ENCODE results near the gene PEA15. TPM values are rescaled to one million over a fixed set of nuclear protein-coding genes. Genes with fewer than 3 reads are reported as not detected.

The PEA15 gene
- total and polyA plus RNA-seq, 9 of the 15 experiments (the other 6 are each of a cell fraction or from before 2014, with no cell fraction given) = 8.2 to 175 (median 35.4) TPM

GRCh38 chr1:160255781-160256300 lies 50.7 kb downstream of the PEA15 start:
- WGBS (ENCODE audit: insufficient coverage, low coverage, missing lambda C conversion rate) = 95% methylated on average over 4 of the region's 4 CpGs
- no peaks in the 10 kb centered on the region for H3K9me1 ChIP-seq (ENCODE audit: control insufficient read depth, insufficient read depth, low read length)
- no peak overlapping the region for H3K9ac ChIP-seq (ENCODE audit: insufficient read depth in 1 of 2, low read depth in 2 of 2, low read length in 2 of 2)
- no peak overlapping the region for H3K27ac ChIP-seq (ENCODE audit: extremely low read depth, low read depth, low read length)
- H3K4me2 ChIP-seq (ENCODE audit: insufficient read depth, low read length) = no peak overlapping the region
- H3K4me3 ChIP-seq = no peak overlapping the region
- H4K20me1 ChIP-seq (replicated peaks; ENCODE audit: control insufficient read depth, insufficient read depth, low read length) = no peaks in the 10 kb centered on the region
- DNase-seq (ENCODE audit: extremely low read depth in 1 of 4, low spot score in 3 of 4) = no peak
- FAIRE-seq = no peak
- ATAC-seq = no peak
- H3K4me1 ChIP-seq (replicated peaks in 1 of 2; ENCODE audit: control insufficient read depth in 2 of 2, insufficient read depth in 2 of 2, low read length in 2 of 2) = peaks cover 0 to 12% of the 10 kb centered on the region in 2 experiments; a peak in 2 of 5 replicates
- intact Hi-C loops (cut with micrococcal nuclease) = no loop called here
- H3K27me3 ChIP-seq (ENCODE audit: control insufficient read depth in 2 of 2, insufficient read depth in 2 of 2, low read length in 2 of 2) = no peaks in the 10 kb centered on the region
- H3K36me3 ChIP-seq (ENCODE audit: control insufficient read depth, insufficient read depth, low read length) = peaks cover 49% of the 10 kb centered on the region
- H3K9me3 ChIP-seq (replicated peaks; ENCODE audit: control insufficient read depth, insufficient read depth, low read depth, low read length) = no peaks in the 10 kb centered on the region
- H3K79me2 ChIP-seq (ENCODE audit: control insufficient read depth, insufficient read depth, low read length) = peaks cover 67% of the 10 kb centered on the region
- in situ Hi-C loops (cut with MboI) = no loop called here
- ChIA-PET POLR2A (interaction anchor here (1.2 kb wide), 1 partner anchor 44 kb away, joined by 3 read pairs; no protein-coding TSS in a partner anchor), CTCF (ENCODE audit: low intra/inter-chr PET ratio) (no interaction called here)
- no TSS peak for BruUV-seq (replicated peaks)
- H2AFZ ChIP-seq (ENCODE audit: low read depth, low read length) = no peak overlapping the region
- no peak for TF ChIP-seq THRB (CRISPR knock-in tag; conservative IDR thresholded peaks at IDR 0.05)
- TF ChIP-seq SREBF2 (CRISPR knock-in tag; IDR thresholded peaks at IDR 0.05) = no peak
- TF ChIP-seq ZNF24 (IDR thresholded peaks at IDR 0.05) = no peak
- no peak for TF ChIP-seq POLR2AphosphoS5 (IDR thresholded peaks at IDR 0.05; ENCODE audit: control insufficient read depth, insufficient read depth, low read depth, low read length)
- no peak for TF ChIP-seq TEAD4 (IDR thresholded peaks at IDR 0.05; ENCODE audit: low read length)
- no peak for TF ChIP-seq TEAD4 (CRISPR knock-in tag; IDR thresholded peaks at IDR 0.05; ENCODE audit: borderline replicate concordance)
- no peak for TF ChIP-seq ARID1B (IDR thresholded peaks at IDR 0.05)
- no peak for TF ChIP-seq UBTF (IDR thresholded peaks at IDR 0.05; ENCODE audit: borderline replicate concordance in 1 of 2, low read depth in 2 of 2, low read length in 2 of 2)
- no peak for TF ChIP-seq BCOR (IDR thresholded peaks at IDR 0.05)
- TF ChIP-seq SMAD4 (CRISPR knock-in tag; conservative IDR thresholded peaks at IDR 0.05) = no peak
- no peak for TF ChIP-seq FOXO4 (CRISPR knock-in tag; IDR thresholded peaks at IDR 0.05)
- TF ChIP-seq ZNF174 (CRISPR knock-in tag; IDR thresholded peaks at IDR 0.05) = no peak
- TF ChIP-seq TARDBP (IDR thresholded peaks at IDR 0.05) = no peak
- no peak for TF ChIP-seq POLR2B (IDR thresholded peaks at IDR 0.05; ENCODE audit: low read depth, partially characterized antibody)
- no peak for TF ChIP-seq ZNF146 (CRISPR knock-in tag; IDR thresholded peaks at IDR 0.05; ENCODE audit: unreplicated experiment)
